CD4-positive, alpha-beta T cell treated with Interleukin-17A for 1 hour (primary cell): Measurements from ENCODE around the gene TNS3.
"Not testable (repeated sequence)": the region's sequence is repeated elsewhere in the genome, so short reads cannot be mapped to it uniquely, and the experiment has no call there.

Source experiments
- DNase-seq: peaks from one replicate; pipeline ENCODE4 v3.0.0-alpha.2; 2020

Gene TNS3

DNA sequence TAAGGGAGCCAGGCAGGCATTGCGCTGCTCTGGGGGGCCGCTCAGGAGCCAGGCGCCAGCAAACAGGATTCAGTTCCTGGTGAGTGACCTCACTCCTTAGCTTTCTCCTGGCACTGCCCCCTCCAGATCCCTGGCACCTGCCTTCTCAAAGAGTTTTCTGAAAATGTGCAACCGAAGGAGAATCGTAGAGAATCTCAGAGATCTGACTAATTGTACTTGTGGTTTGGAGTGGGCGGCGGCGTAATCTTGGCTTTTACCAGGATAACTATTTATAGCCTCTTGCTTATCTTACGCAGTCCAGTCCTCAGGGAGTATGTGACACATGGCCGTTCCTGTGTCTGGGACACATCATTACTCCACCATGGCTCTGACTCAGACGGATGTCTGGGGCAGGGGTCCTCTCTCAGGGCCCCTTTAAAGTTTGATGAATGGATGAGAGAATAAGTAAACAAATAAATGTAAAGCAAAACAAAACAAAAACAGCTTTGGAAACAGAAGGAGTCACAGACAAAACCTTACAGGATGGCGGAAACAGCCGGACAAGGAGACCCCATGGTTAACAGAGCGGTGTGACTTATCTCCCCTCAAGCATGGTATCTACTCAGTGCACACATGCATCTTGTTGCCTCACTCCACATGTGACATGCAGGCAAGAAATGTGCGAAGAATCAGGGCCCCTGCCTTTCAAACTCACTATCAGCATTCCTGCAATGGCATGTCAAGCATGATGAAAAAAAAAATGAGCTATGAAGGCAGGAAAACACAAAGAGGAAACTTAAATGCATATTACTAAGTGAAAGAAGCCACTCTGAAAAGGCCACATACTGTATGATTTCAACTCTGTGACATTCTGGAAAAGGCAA lies 99.7 kb downstream of the TNS3 start:
- no peak for DNase-seq

DNA sequence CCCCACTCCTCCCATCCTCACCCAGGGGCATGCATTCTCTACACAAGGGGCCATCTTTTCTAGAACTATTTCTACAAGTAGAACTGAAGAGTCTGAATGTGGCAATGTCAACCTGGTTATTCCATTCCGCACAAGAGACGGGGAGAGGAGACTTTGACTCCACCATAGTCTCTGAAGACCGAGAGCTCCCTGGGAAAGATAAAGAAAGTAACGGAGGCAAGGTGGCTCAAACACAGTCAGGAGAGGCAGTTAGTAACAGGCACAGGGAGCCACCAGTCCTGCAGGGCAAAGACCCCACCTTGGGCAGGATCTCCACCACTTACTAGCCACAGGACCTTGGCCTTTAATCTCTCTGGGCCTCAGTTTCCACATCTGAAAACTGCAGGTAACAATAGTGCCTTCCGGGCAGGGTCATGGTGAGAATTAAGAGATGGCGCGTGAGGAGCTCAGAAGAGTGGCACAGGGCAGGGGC lies 100.3 kb downstream of the TNS3 start:
- no peak for DNase-seq

GRCh38 chr7:47480576-47481538 lies 101.1 kb downstream of the TNS3 start:
- DNase-seq = no peak

DNA sequence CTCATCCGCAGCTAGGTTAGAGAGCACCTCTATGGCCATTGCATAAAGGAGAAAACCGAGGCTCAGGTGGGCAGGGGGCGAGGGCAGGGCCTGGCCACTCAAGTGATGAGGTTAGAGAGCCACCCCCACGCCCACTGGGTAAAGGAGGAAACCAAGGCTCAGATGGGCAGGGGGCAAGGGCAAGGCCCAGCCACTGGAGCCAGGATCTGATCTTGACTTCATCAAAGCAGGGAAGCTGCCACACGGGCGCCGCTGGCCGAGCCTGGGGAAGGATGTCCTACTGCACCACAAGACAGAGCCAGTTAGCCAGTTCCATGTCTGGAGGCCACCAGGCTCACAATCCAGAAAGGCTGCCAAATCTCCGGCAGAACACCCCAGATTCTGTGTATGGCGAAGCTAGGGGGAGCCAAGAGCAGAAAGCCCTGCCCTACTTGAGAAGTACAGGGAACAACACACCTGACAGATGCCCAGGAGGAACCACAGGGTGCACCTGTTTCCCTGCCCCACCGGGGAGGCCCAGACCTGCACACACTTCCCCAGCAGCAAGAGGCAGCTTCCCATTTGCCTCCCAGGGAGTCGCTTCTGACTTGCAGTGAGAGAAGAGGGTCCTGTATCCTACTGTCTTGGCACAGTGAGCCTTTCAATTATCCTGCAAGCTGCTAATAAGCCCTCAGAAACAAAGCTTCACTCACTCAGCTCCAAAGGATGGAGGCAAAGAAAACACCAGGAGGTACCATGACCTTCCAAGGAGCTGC lies 101.9 kb downstream of the TNS3 start:
- no peak for DNase-seq

GRCh38 chr7:47478926-47479711 lies 102.8 kb downstream of the TNS3 start:
- DNase-seq = no peak

DNA sequence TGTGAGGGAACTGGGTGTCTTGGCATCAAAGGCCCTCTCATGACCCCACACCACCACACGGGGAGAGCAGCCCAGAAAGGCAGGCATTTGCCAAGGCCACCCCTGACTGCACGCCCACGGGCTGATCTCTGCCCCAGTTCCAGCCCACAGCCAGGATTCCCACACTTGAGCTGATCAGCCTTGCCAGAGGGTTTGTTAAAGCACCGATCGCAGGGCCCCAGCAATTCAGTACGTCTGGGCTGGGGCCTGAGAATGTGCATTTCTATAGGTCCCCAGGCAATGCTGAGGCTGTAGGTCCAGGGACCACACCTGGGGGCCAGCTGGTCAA lies 103.9 kb downstream of the TNS3 start:
- DNase-seq = no peak

DNA sequence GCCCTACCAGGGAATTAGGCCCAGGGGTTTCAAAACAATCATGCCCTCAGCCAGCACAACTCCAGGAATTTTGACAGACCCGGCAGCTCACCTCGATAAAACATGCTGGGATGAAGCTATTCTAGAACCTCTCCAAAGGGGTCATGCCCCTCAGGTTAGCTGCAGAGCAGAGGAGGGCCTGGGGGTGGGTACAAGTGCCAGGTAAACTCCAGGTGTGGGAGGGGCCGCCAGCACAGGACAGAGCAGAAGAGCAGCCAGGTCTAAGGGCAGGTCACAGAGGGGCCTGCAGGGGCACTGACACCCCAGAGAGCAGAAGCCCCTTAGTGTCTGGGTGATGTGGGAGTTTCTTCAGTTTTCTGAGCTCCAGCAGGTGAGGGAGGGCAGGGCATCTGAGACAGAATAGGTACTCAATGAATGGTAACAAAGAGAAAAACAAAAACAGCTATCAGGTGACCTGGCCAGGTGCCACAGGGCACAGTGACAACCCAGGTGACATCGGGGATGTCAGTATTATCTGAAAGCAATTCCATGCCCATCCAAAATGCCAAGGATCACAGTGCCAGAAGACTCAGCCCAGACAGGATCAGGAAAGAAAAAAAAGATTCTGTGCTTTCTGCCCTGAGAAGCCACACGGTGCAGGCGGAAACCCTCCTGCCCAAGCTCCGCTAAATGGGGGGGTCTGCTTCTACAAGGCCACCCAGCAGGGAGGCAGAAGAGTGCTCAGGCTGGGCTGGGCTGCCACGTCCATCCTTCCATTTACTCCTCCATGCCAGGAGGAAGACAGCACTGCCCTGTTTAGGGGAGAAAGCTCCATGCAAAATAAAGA lies 104.5 kb downstream of the TNS3 start:
- DNase-seq = no peak

DNA sequence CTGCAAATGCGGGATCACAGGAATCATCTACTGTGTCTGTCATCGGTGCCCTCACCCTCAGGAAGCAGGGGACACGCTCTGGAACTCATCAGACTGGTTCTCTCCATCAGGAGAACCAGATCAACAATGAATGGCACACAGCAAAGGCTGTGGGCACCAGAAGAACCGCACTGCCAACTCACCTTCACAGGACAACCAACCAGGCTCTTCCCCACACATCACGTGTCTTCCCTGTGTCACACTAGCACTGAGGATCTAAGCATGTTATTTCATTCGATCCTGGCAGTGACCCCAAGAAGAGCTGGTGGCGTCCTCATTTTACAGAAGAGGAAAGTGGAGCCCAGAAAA lies 106.1 kb downstream of the TNS3 start:
- DNase-seq = no peak

DNA sequence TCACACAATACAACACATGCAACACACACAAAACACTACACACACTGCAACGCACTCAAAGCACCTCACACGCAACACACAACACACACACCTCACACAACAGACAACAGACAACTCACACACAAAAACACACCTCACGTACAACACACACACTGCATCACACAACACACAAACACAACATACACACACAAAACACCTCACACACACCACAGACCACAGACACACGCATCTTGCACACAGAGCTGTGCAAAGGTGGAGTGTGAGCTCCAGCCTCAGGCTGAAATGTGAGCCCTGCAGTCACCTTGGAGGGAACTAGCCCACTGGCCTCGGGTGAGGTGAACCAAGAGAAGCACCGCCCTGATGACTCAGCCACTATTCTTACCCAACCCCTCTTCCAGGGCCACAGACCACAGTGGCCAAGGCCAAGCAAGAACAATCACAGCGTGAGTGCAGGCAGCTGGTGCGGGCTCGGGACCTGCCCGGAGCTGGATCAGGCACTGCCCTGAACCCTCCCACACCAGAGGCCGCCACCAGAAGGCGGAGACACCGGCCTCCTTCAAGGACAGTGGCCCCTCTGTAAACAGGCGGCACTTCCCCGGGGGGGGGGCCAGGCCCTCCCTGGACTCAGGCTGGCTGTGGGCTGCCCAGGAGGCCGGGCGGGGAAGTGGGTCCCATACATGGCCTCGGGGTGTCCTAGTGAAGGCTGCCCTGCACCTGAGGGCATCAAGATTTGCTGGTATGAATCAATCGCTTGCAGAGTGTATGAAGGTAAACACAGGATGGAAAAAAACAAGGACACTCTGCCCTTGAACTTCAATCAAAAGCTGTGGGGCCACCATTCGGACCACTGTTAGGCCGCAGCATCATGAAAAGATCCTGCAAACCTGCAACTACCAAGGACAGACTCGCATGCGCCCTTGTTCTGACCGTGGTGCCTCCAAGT lies 106.7 kb downstream of the TNS3 start:
- DNase-seq = peak; percentile 30

- DNase-seq = no peak
These were observed 107.5 kb downstream of the TNS3 start for GRCh38 chr7:47474211-47474936.

- DNase-seq = peak; percentile 3
These were observed 108.3 kb downstream of the TNS3 start for GRCh38 chr7:47473499-47474210.

GRCh38 chr7:47472444-47473157 lies 109.3 kb downstream of the TNS3 start:
- no peak for DNase-seq

GRCh38 chr7:47471831-47472230 lies 110.1 kb downstream of the TNS3 start:
- DNase-seq = no peak

DNA sequence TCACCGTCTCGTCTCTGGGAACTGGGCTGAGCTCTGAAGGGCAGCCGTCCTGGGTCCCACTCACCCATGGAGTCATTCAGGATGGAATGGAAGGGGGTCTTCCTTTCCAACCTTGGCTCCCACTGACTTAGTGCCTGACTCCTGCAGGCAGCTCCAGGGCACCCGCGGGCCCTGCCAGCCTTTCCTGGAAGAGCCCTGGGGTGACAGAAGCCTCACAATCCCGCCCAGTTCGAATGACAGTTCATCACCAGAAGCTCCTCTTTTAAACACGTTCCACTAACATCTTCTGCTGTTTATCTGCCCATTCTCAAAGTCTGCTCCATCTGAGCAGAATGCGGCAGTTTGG lies 110.6 kb downstream of the TNS3 start:
- no peak for DNase-seq

GRCh38 chr7:47470567-47471357 lies 111.1 kb downstream of the TNS3 start:
- no peak for DNase-seq

GRCh38 chr7:47469846-47470245 lies 112.1 kb downstream of the TNS3 start:
- not testable (repeated sequence) for DNase-seq

DNA sequence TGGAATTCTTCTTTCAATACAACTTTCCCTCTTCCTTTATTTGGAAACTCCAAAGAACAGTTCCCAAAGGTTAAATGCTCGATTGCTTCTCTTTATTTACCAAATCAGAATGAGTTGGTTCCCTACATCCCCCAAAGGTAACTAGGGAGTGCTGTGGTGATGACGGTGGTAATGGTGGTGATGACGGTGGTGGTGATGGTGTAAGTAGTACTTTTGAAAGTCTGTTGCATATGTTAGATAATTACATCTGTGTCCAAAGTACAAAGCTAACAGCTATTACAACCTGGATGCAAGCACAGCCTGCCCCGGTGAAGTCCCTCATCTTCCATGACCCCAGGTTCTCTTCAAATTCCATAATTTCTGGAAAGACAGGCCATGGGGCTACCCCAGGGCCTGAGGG lies 115.1 kb downstream of the TNS3 start:
- no peak for DNase-seq
